ENCODE results near the gene FAM161B. TPM values are rescaled to one million over a fixed set of nuclear protein-coding genes. Genes with fewer than 3 reads are reported as not detected.

FAM161B gene
- total and polyA plus RNA-seq, 2 donors from 2014 or later, result 3.2 to 8.2 TPM

GRCh38 chr14:73988065-73988464 lies 38.2 kb upstream of the FAM161B start:
- Histone ChIP-seq H3K4me1 (ENCODE audit: control insufficient read depth in 2 of 3, insufficient read depth in 2 of 3, low read depth in 1 of 3, low read length in 3 of 3) (no peaks in the 10 kb centered on the region), H3K4me3 (ENCODE audit: low read length in 3 of 3) (no peak overlapping the region), H3K36me3 (ENCODE audit: control insufficient read depth in 2 of 3, insufficient read depth in 3 of 3, low read length in 3 of 3) (peaks cover 6 to 19% (median 14%) of the 10 kb centered on the region in 3 donors), H3K27ac (ENCODE audit: low read depth in 2 of 2, low read length in 2 of 2) (no peak overlapping the region), H3K9ac (ENCODE audit: low read length in 3 of 3) (no peak overlapping the region), H3K27me3 (ENCODE audit: control insufficient read depth, insufficient read depth, low read length) (no peaks in the 10 kb centered on the region), H3K9me3 (ENCODE audit: control insufficient read depth in 2 of 3, insufficient read depth in 1 of 3, low read length in 3 of 3) (no peaks in the 10 kb centered on the region)
- intact Hi-C loops (cut with DNase I), result no loop called here
- no peak for DNase-seq
- TF ChIP-seq, protein P1, sequence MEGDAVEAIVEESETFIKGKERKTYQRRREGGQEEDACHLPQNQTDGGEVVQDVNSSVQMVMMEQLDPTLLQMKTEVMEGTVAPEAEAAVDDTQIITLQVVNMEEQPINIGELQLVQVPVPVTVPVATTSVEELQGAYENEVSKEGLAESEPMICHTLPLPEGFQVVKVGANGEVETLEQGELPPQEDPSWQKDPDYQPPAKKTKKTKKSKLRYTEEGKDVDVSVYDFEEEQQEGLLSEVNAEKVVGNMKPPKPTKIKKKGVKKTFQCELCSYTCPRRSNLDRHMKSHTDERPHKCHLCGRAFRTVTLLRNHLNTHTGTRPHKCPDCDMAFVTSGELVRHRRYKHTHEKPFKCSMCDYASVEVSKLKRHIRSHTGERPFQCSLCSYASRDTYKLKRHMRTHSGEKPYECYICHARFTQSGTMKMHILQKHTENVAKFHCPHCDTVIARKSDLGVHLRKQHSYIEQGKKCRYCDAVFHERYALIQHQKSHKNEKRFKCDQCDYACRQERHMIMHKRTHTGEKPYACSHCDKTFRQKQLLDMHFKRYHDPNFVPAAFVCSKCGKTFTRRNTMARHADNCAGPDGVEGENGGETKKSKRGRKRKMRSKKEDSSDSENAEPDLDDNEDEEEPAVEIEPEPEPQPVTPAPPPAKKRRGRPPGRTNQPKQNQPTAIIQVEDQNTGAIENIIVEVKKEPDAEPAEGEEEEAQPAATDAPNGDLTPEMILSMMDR (IDR thresholded peaks at IDR 0.05; ENCODE audit: borderline replicate concordance, extremely low read depth, insufficient read depth), result no peak
- no peak for FAIRE-seq

DNA sequence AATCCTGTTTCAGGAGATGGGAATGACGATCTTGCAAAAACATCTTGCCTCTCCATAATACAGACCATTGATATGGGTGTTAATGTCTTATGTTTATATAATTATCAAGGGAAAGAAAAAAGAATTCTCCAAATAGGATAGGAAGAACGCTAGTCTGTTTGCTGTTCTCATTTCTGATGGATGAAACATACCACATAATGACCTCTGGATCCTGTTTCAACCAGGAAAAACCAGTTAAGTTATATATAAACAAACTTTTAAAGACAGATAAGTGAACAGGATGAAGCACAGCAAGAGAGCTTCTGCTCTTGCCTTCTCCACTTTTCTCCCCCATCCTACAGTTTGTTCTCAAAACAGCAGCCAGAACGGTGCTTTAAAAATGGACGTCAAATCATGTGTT lies 28.0 kb upstream of the FAM161B start:
- DNase-seq, result no peak
- Histone ChIP-seq H3K27me3 (ENCODE audit: control insufficient read depth, insufficient read depth, low read length) (no peaks in the 10 kb centered on the region), H3K4me1 (ENCODE audit: control insufficient read depth in 2 of 3, insufficient read depth in 2 of 3, low read depth in 1 of 3, low read length in 3 of 3) (peaks cover 0 to 24% (median 2%) of the 10 kb centered on the region in 3 donors), H3K36me3 (ENCODE audit: control insufficient read depth in 2 of 3, insufficient read depth in 3 of 3, low read length in 3 of 3) (peaks cover 0 to 24% (median 6%) of the 10 kb centered on the region in 3 donors), H3K9ac (ENCODE audit: low read length in 3 of 3) (no peak overlapping the region), H3K27ac (ENCODE audit: low read depth in 2 of 2, low read length in 2 of 2) (no peak overlapping the region), H3K4me3 (ENCODE audit: low read length in 3 of 3) (no peak overlapping the region), H3K9me3 (ENCODE audit: control insufficient read depth in 2 of 3, insufficient read depth in 1 of 3, low read length in 3 of 3) (no peaks in the 10 kb centered on the region)
- TF ChIP-seq, protein P1 (IDR thresholded peaks at IDR 0.05; ENCODE audit: borderline replicate concordance, extremely low read depth, insufficient read depth), result no peak
- FAIRE-seq, result no peak
- intact Hi-C loops (cut with DNase I), result no loop called here

GRCh38 chr14:73976125-73976524 lies 26.2 kb upstream of the FAM161B start:
- DNase-seq (no peak), FAIRE-seq (no peak)
- no peaks in the 10 kb centered on the region for H3K9me3 ChIP-seq (ENCODE audit: control insufficient read depth in 2 of 3, insufficient read depth in 1 of 3, low read length in 3 of 3)
- no peaks in the 10 kb centered on the region for H3K27me3 ChIP-seq (ENCODE audit: control insufficient read depth, insufficient read depth, low read length)
- no peak overlapping the region for H3K4me3 ChIP-seq (ENCODE audit: low read length in 3 of 3)
- H3K36me3 ChIP-seq (ENCODE audit: control insufficient read depth in 2 of 3, insufficient read depth in 3 of 3, low read length in 3 of 3), result peaks cover 0 to 33% (median 11%) of the 10 kb centered on the region in 3 donors
- peaks cover 0 to 24% (median 2%) of the 10 kb centered on the region in 3 donors for H3K4me1 ChIP-seq (ENCODE audit: control insufficient read depth in 2 of 3, insufficient read depth in 2 of 3, low read depth in 1 of 3, low read length in 3 of 3)
- peak overlapping the region in 1 of 2 donors; percentile 25 for H3K27ac ChIP-seq (ENCODE audit: low read depth in 2 of 2, low read length in 2 of 2)
- H3K9ac ChIP-seq (ENCODE audit: low read length in 3 of 3), result no peak overlapping the region
- intact Hi-C loops (cut with DNase I), result no loop called here
- TF ChIP-seq, protein P1 (IDR thresholded peaks at IDR 0.05; ENCODE audit: borderline replicate concordance, extremely low read depth, insufficient read depth), result no peak

- DNase-seq (no peak), FAIRE-seq (no peak)
- Histone ChIP-seq H3K27ac (ENCODE audit: low read depth in 2 of 2, low read length in 2 of 2) (no peak overlapping the region), H3K9me3 (ENCODE audit: control insufficient read depth in 2 of 3, insufficient read depth in 1 of 3, low read length in 3 of 3) (no peaks in the 10 kb centered on the region), H3K9ac (ENCODE audit: low read length in 3 of 3) (no peak overlapping the region), H3K4me1 (ENCODE audit: control insufficient read depth in 2 of 3, insufficient read depth in 2 of 3, low read depth in 1 of 3, low read length in 3 of 3) (peaks cover 0 to 24% (median 2%) of the 10 kb centered on the region in 3 donors), H3K4me3 (ENCODE audit: low read length in 3 of 3) (no peak overlapping the region), H3K36me3 (ENCODE audit: control insufficient read depth in 2 of 3, insufficient read depth in 3 of 3, low read length in 3 of 3) (peaks cover 0 to 43% (median 22%) of the 10 kb centered on the region in 3 donors), H3K27me3 (ENCODE audit: control insufficient read depth, insufficient read depth, low read length) (no peaks in the 10 kb centered on the region)
- TF ChIP-seq, protein P1 (IDR thresholded peaks at IDR 0.05; ENCODE audit: borderline replicate concordance, extremely low read depth, insufficient read depth), result no peak
- intact Hi-C loops (cut with DNase I), result no loop called here
These were observed 23.6 kb upstream of the FAM161B start for GRCh38 chr14:73973497-73973896.
